Activated naive CD4-positive, alpha-beta T cell treated with anti-CD3 and anti-CD28 coated beads for 36 hours (primary cell): ENCODE data around the gene OLFM3. TPM values are rescaled to one million over a fixed set of nuclear protein-coding genes. Genes with fewer than 3 reads are reported as not detected.

Experiments
- CTCF ChIA-PET: fragments of 350-600 bp; sonication (Branson Sonifier 250); formaldehyde crosslinking; loops from one replicate; lab custom pipeline; 2021; ENCODE audit warnings: antibody characterized with exemption; lab: Charles Lee
- DNase-seq: peaks from one replicate; pipeline ENCODE4 v3.0.0-alpha.2; 2020
- H3K27ac Mint-ChIP-seq: one replicate; pipeline ENCODE4 v1.8.0; 2021; ENCODE audit warnings: mild to moderate bottlenecking, mixed read lengths
- H3K27me3 Mint-ChIP-seq: one replicate; pipeline ENCODE4 v1.8.0; 2021; ENCODE audit warnings: low read depth, mixed read lengths
- H3K36me3 Mint-ChIP-seq: one replicate; pipeline ENCODE4 v1.8.0; 2021; ENCODE audit warnings: low read depth, mixed read lengths
- H3K4me1 Mint-ChIP-seq: one replicate; pipeline ENCODE4 v1.8.0; 2021; ENCODE audit warnings: low read depth, mixed read lengths
- H3K4me3 Mint-ChIP-seq: one replicate; pipeline ENCODE4 v1.8.0; 2021; ENCODE audit warnings: mild to moderate bottlenecking, moderate library complexity, mixed read lengths
- H3K9me3 Mint-ChIP-seq: one replicate; pipeline ENCODE4 v1.8.0; 2021; ENCODE audit warnings: mixed read lengths
- intact Hi-C: fragments of 100-400 bp; cut with micrococcal nuclease; formaldehyde crosslinking; loops from one replicate; pipeline ENCODE4 v1.15.1; 2023
- total RNA-seq, 2 experiments: library from RNA; stranded (reverse); gene quantifications; one replicate each; pipeline ENCODE4 v1.2.3, GENCODE V29; 2021

OLFM3 gene
- total RNA-seq, 2 experiments from 2014 or later = not detected

- H3K4me3 Mint-ChIP-seq = no peak overlapping the region
- no peak overlapping the region for H3K27ac Mint-ChIP-seq
- H3K27me3 Mint-ChIP-seq = no peaks in the 10 kb centered on the region
- CTCF ChIA-PET = no interaction called here
- intact Hi-C loops = no loop called here
- no peaks in the 10 kb centered on the region for H3K4me1 Mint-ChIP-seq
- DNase-seq = no peak
- no peaks in the 10 kb centered on the region for H3K36me3 Mint-ChIP-seq
- H3K9me3 Mint-ChIP-seq = no peaks in the 10 kb centered on the region
These were observed 98.6 kb downstream of the OLFM3 start for GRCh38 chr1:101898137-101898536.

GRCh38 chr1:101884621-101885020, 112.1 kb downstream of the OLFM3 start:
- no peak overlapping the region for H3K4me3 Mint-ChIP-seq
- no peak for DNase-seq
- H3K27ac Mint-ChIP-seq = no peak overlapping the region
- H3K36me3 Mint-ChIP-seq = no peaks in the 10 kb centered on the region
- H3K9me3 Mint-ChIP-seq = no peaks in the 10 kb centered on the region
- intact Hi-C loops = loop anchor here (2.0 kb wide), 1 partner anchor 20 kb away; no protein-coding TSS in a partner anchor
- no peaks in the 10 kb centered on the region for H3K4me1 Mint-ChIP-seq
- no peaks in the 10 kb centered on the region for H3K27me3 Mint-ChIP-seq
- CTCF ChIA-PET = no interaction called here

- intact Hi-C loops = no loop called here
- Mint-ChIP-seq H3K4me3 (no peak overlapping the region), H3K27me3 (no peaks in the 10 kb centered on the region), H3K9me3 (no peaks in the 10 kb centered on the region), H3K27ac (no peak overlapping the region), H3K36me3 (no peaks in the 10 kb centered on the region), H3K4me1 (no peaks in the 10 kb centered on the region)
- DNase-seq = no peak
- CTCF ChIA-PET = no interaction called here
These were observed 120.8 kb downstream of the OLFM3 start for GRCh38 chr1:101875891-101876290.

GRCh38 chr1:101873672-101874071, 123.1 kb downstream of the OLFM3 start:
- H3K4me3 Mint-ChIP-seq = no peak overlapping the region
- no peaks in the 10 kb centered on the region for H3K27me3 Mint-ChIP-seq
- H3K36me3 Mint-ChIP-seq = no peaks in the 10 kb centered on the region
- no peak overlapping the region for H3K27ac Mint-ChIP-seq
- intact Hi-C loops = no loop called here
- CTCF ChIA-PET = no interaction called here
- no peaks in the 10 kb centered on the region for H3K9me3 Mint-ChIP-seq
- no peaks in the 10 kb centered on the region for H3K4me1 Mint-ChIP-seq
- DNase-seq = no peak

GRCh38 chr1:101859941-101860340, 136.8 kb downstream of the OLFM3 start:
- Mint-ChIP-seq H3K36me3 (no peaks in the 10 kb centered on the region), H3K4me1 (no peaks in the 10 kb centered on the region), H3K4me3 (no peak overlapping the region), H3K27me3 (no peaks in the 10 kb centered on the region), H3K27ac (no peak overlapping the region), H3K9me3 (no peaks in the 10 kb centered on the region)
- intact Hi-C loops = no loop called here
- no peak for DNase-seq
- CTCF ChIA-PET = interaction anchor here (0.6 kb wide), 1 partner anchor 195 kb away, joined by 3 read pairs; no protein-coding TSS in a partner anchor

GRCh38 chr1:101854271-101854670, 142.5 kb downstream of the OLFM3 start:
- intact Hi-C loops = no loop called here
- Mint-ChIP-seq H3K4me3 (no peak overlapping the region), H3K4me1 (no peaks in the 10 kb centered on the region), H3K27me3 (no peaks in the 10 kb centered on the region), H3K36me3 (no peaks in the 10 kb centered on the region), H3K27ac (no peak overlapping the region), H3K9me3 (no peaks in the 10 kb centered on the region)
- DNase-seq = no peak
- CTCF ChIA-PET = no interaction called here

GRCh38 chr1:101852936-101853335, 143.8 kb downstream of the OLFM3 start:
- intact Hi-C loops = no loop called here
- DNase-seq = no peak
- Mint-ChIP-seq H3K9me3 (no peaks in the 10 kb centered on the region), H3K27me3 (no peaks in the 10 kb centered on the region), H3K27ac (no peak overlapping the region), H3K36me3 (no peaks in the 10 kb centered on the region), H3K4me3 (no peak overlapping the region), H3K4me1 (no peaks in the 10 kb centered on the region)
- CTCF ChIA-PET = no interaction called here

GRCh38 chr1:101849356-101849755, 147.4 kb downstream of the OLFM3 start:
- H3K36me3 Mint-ChIP-seq = no peaks in the 10 kb centered on the region
- CTCF ChIA-PET = no interaction called here
- no peaks in the 10 kb centered on the region for H3K9me3 Mint-ChIP-seq
- intact Hi-C loops = no loop called here
- no peak overlapping the region for H3K4me3 Mint-ChIP-seq
- H3K4me1 Mint-ChIP-seq = no peaks in the 10 kb centered on the region
- H3K27ac Mint-ChIP-seq = no peak overlapping the region
- DNase-seq = no peak
- peaks cover 3% of the 10 kb centered on the region for H3K27me3 Mint-ChIP-seq

- peaks cover 5% of the 10 kb centered on the region for H3K27me3 Mint-ChIP-seq
- no peaks in the 10 kb centered on the region for H3K9me3 Mint-ChIP-seq
- intact Hi-C loops = no loop called here
- H3K27ac Mint-ChIP-seq = no peak overlapping the region
- CTCF ChIA-PET = no interaction called here
- H3K4me1 Mint-ChIP-seq = no peaks in the 10 kb centered on the region
- no peak overlapping the region for H3K4me3 Mint-ChIP-seq
- H3K36me3 Mint-ChIP-seq = no peaks in the 10 kb centered on the region
- DNase-seq = no peak
These were observed 149.1 kb downstream of the OLFM3 start for GRCh38 chr1:101847626-101848025.

GRCh38 chr1:101846820-101847219, 149.9 kb downstream of the OLFM3 start:
- Mint-ChIP-seq H3K27ac (no peak overlapping the region), H3K4me1 (no peaks in the 10 kb centered on the region), H3K27me3 (peaks cover 5% of the 10 kb centered on the region), H3K4me3 (no peak overlapping the region), H3K36me3 (no peaks in the 10 kb centered on the region), H3K9me3 (no peaks in the 10 kb centered on the region)
- intact Hi-C loops = no loop called here
- CTCF ChIA-PET = no interaction called here
- no peak for DNase-seq

- H3K9me3 Mint-ChIP-seq = no peaks in the 10 kb centered on the region
- H3K36me3 Mint-ChIP-seq = no peaks in the 10 kb centered on the region
- no peak for DNase-seq
- peaks cover 5% of the 10 kb centered on the region for H3K27me3 Mint-ChIP-seq
- no peak overlapping the region for H3K27ac Mint-ChIP-seq
- CTCF ChIA-PET = no interaction called here
- H3K4me3 Mint-ChIP-seq = no peak overlapping the region
- H3K4me1 Mint-ChIP-seq = no peaks in the 10 kb centered on the region
- intact Hi-C loops = no loop called here
These were observed 153.6 kb downstream of the OLFM3 start for GRCh38 chr1:101843160-101843559.

GRCh38 chr1:101841824-101842223, 154.9 kb downstream of the OLFM3 start:
- intact Hi-C loops = no loop called here
- CTCF ChIA-PET = interaction anchor here (0.6 kb wide), 1 partner anchor 274 kb away, joined by 3 read pairs; no protein-coding TSS in a partner anchor
- Mint-ChIP-seq H3K4me3 (no peak overlapping the region), H3K9me3 (no peaks in the 10 kb centered on the region), H3K27ac (no peak overlapping the region), H3K36me3 (no peaks in the 10 kb centered on the region), H3K27me3 (peaks cover 2% of the 10 kb centered on the region), H3K4me1 (no peaks in the 10 kb centered on the region)
- DNase-seq = no peak

GRCh38 chr1:101835988-101836387, 160.7 kb downstream of the OLFM3 start:
- Mint-ChIP-seq H3K4me3 (no peak overlapping the region), H3K36me3 (no peaks in the 10 kb centered on the region), H3K4me1 (no peaks in the 10 kb centered on the region), H3K9me3 (no peaks in the 10 kb centered on the region), H3K27ac (no peak overlapping the region), H3K27me3 (no peaks in the 10 kb centered on the region)
- intact Hi-C loops = no loop called here
- DNase-seq = no peak
- CTCF ChIA-PET = interaction anchor here (0.6 kb wide), 1 partner anchor 679 kb away, joined by 3 read pairs; no protein-coding TSS in a partner anchor
